Left renal pelvis (tissue), 4 donors: ENCODE data around the gene ROBO4. TPM values are rescaled to one million over a fixed set of nuclear protein-coding genes. Genes with fewer than 3 reads are reported as not detected.

ENCODE experiments used
- DNase-seq, 4 donors: peaks; one replicate each; pipeline ENCODE4 v3.0.0-alpha.2; 2013; ENCODE audit warnings: low read depth in 4 of 4, low spot score in 3 of 4
- polyA plus RNA-seq, 4 donors: library from polyadenylated mRNA; unstranded; fragments of 120-200 nt; gene quantifications; one replicate each; pipeline ENCODE4 v1.2.1, GENCODE V29; 2013; ENCODE audit not compliant: insufficient read length in 4 of 4

Gene ROBO4
- 10 to 100 TPM; 13.6 to 19.6 (median 18.1) TPM for polyA plus RNA-seq

- no peak for DNase-seq
Measured at GRCh38 chr11:124897674-124898262, at the start of gene ROBO4. Gene ROBO4 (minus strand): TSS chr11:124897865. CDS start chr11:124897795, 70 bp downstream.

GRCh38 chr11:124946735-124947141 is 49.1 kb upstream of the ROBO4 start:
- DNase-seq = no peak

- DNase-seq = no peak
Measured at GRCh38 chr11:124945826-124946225, 48.2 kb upstream of the ROBO4 start.

GRCh38 chr11:124944565-124944964 is 46.9 kb upstream of the ROBO4 start:
- DNase-seq = no peak

GRCh38 chr11:124943741-124944140 is 46.1 kb upstream of the ROBO4 start:
- DNase-seq = no peak

- DNase-seq = no peak
Measured at GRCh38 chr11:124943254-124943616, 45.6 kb upstream of the ROBO4 start.

GRCh38 chr11:124942466-124943253 is 45.0 kb upstream of the ROBO4 start:
- no peak for DNase-seq

- DNase-seq = no peak
Measured at GRCh38 chr11:124941703-124942102, 44.0 kb upstream of the ROBO4 start.

GRCh38 chr11:124938970-124939369 is 41.3 kb upstream of the ROBO4 start:
- DNase-seq = no peak

- no peak for DNase-seq
Measured at GRCh38 chr11:124938206-124938765, 40.6 kb upstream of the ROBO4 start.

- no peak for DNase-seq
Measured at GRCh38 chr11:124937336-124937935, 39.8 kb upstream of the ROBO4 start.

GRCh38 chr11:124935548-124936514 is 38.2 kb upstream of the ROBO4 start, which contains the start of gene HEPACAM:
Gene HEPACAM (minus strand): TSS chr11:124936047. CDS start chr11:124936006, 41 bp downstream.
- DNase-seq = no peak

GRCh38 chr11:124934862-124935547 is 37.3 kb upstream of the ROBO4 start:
- DNase-seq = no peak

- no peak for DNase-seq
Measured at GRCh38 chr11:124930799-124931198, 33.1 kb upstream of the ROBO4 start.

- no peak for DNase-seq
Measured at GRCh38 chr11:124928942-124929665, 31.4 kb upstream of the ROBO4 start.

GRCh38 chr11:124923296-124923695 is 25.6 kb upstream of the ROBO4 start:
- no peak for DNase-seq

- DNase-seq = no peak
Measured at GRCh38 chr11:124922831-124923230, 25.2 kb upstream of the ROBO4 start.

GRCh38 chr11:124920870-124921609 is 23.4 kb upstream of the ROBO4 start:
- peak; percentile 63 to 79 (median 70) for DNase-seq
